ENCODE data around the gene COL5A1.
A peak's percentile ranks its signal among the peaks of the same experiment; 100 is the strongest.

COL5A1 gene

DNA sequence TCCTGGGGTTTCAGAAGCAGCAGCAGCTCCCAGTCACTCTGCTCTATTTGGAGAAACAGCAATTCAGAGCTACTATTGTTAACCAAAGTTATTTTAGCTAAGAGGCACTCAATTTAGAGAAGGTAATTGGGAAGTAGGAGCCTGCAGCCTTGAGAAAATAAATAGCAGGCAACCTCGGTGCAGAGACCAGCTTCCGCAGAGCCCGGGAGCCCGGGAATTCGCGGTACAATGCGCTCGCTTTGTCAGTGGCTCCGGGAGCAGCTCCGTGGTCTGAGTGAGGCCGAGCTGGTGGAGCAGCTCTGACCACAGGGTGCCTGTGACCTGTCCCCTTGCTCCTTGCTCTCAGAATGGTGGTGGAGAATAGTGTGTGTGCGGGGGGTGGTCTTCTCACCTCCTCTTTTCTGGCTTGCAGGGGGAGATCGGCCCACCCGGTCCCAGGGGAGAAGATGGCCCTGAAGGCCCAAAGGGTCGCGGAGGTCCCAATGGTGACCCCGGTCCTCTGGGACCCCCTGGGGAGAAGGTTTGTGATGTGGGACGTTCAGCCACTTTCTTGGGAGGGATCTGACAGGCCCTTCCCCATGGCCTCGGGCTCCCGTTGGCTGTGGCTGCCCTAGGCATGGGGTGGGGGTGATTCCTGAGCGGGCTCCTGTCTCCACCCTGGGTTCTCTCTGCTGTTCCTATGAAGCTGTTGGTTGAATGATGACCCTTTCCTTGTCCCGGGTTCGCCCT is 143.1 kb downstream of the COL5A1 start:
- DNase-seq (ENCODE audit: low read depth, low spot score) = peak; percentile 35
- Histone ChIP-seq H3K36me3 (ENCODE audit: insufficient read depth, insufficient read length, low read length) (peaks cover 79% of the 10 kb centered on the region), H3K4me3 (ENCODE audit: insufficient read length, low read depth) (no peak overlapping the region), H3K27me3 (ENCODE audit: insufficient read depth, insufficient read length) (no peaks in the 10 kb centered on the region), H3K9ac (ENCODE audit: insufficient read length, low read depth) (no peak overlapping the region), H3K9me3 (ENCODE audit: insufficient read depth, low read length) (no peaks in the 10 kb centered on the region), H3K4me1 (ENCODE audit: insufficient read depth, insufficient read length) (peaks cover 27% of the 10 kb centered on the region)
- TF ChIP-seq YY1 (IDR thresholded peaks at IDR 0.05; ENCODE audit: insufficient read depth, insufficient read length) = no peak
- no peak for TF ChIP-seq SUZ12 (IDR thresholded peaks at IDR 0.05; ENCODE audit: extremely low read depth, insufficient read depth, insufficient read length)
- no peak for TF ChIP-seq ZNF274 (IDR thresholded peaks at IDR 0.05; ENCODE audit: low read depth, low read length)

- H3K4me3 ChIP-seq (ENCODE audit: insufficient read length, low read depth) = no peak overlapping the region
- H3K27me3 ChIP-seq (ENCODE audit: insufficient read depth, insufficient read length) = no peaks in the 10 kb centered on the region
- H3K4me1 ChIP-seq (ENCODE audit: insufficient read depth, insufficient read length) = peaks cover 28% of the 10 kb centered on the region
- H3K36me3 ChIP-seq (ENCODE audit: insufficient read depth, insufficient read length, low read length) = peaks cover 76% of the 10 kb centered on the region
- DNase-seq (ENCODE audit: low read depth, low spot score) = no peak
- no peaks in the 10 kb centered on the region for H3K9me3 ChIP-seq (ENCODE audit: insufficient read depth, low read length)
- TF ChIP-seq ZNF274 (IDR thresholded peaks at IDR 0.05; ENCODE audit: low read depth, low read length) (no peak), YY1 (IDR thresholded peaks at IDR 0.05; ENCODE audit: insufficient read depth, insufficient read length) (no peak), SUZ12 (IDR thresholded peaks at IDR 0.05; ENCODE audit: extremely low read depth, insufficient read depth, insufficient read length) (no peak)
- no peak overlapping the region for H3K9ac ChIP-seq (ENCODE audit: insufficient read length, low read depth)
Measured at GRCh38 chr9:134785325-134786108, 143.9 kb downstream of the COL5A1 start.

- Histone ChIP-seq H3K4me3 (ENCODE audit: insufficient read length, low read depth) (no peak overlapping the region), H3K4me1 (ENCODE audit: insufficient read depth, insufficient read length) (peaks cover 28% of the 10 kb centered on the region), H3K9ac (ENCODE audit: insufficient read length, low read depth) (no peak overlapping the region), H3K27me3 (ENCODE audit: insufficient read depth, insufficient read length) (no peaks in the 10 kb centered on the region), H3K9me3 (ENCODE audit: insufficient read depth, low read length) (no peaks in the 10 kb centered on the region), H3K36me3 (ENCODE audit: insufficient read depth, insufficient read length, low read length) (peaks cover 74% of the 10 kb centered on the region)
- TF ChIP-seq SUZ12 (IDR thresholded peaks at IDR 0.05; ENCODE audit: extremely low read depth, insufficient read depth, insufficient read length) (no peak), ZNF274 (IDR thresholded peaks at IDR 0.05; ENCODE audit: low read depth, low read length) (no peak), YY1 (IDR thresholded peaks at IDR 0.05; ENCODE audit: insufficient read depth, insufficient read length) (no peak)
- no peak for DNase-seq (ENCODE audit: low read depth, low spot score)
Measured at GRCh38 chr9:134787601-134788531, 146.3 kb downstream of the COL5A1 start.

GRCh38 chr9:134789168-134789567 is 147.6 kb downstream of the COL5A1 start:
- Histone ChIP-seq H3K27me3 (ENCODE audit: insufficient read depth, insufficient read length) (no peaks in the 10 kb centered on the region), H3K4me3 (ENCODE audit: insufficient read length, low read depth) (no peak overlapping the region), H3K4me1 (ENCODE audit: insufficient read depth, insufficient read length) (peaks cover 19% of the 10 kb centered on the region), H3K9me3 (ENCODE audit: insufficient read depth, low read length) (no peaks in the 10 kb centered on the region), H3K9ac (ENCODE audit: insufficient read length, low read depth) (no peak overlapping the region), H3K36me3 (ENCODE audit: insufficient read depth, insufficient read length, low read length) (peaks cover 71% of the 10 kb centered on the region)
- TF ChIP-seq ZNF274 (IDR thresholded peaks at IDR 0.05; ENCODE audit: low read depth, low read length) (no peak), YY1 (IDR thresholded peaks at IDR 0.05; ENCODE audit: insufficient read depth, insufficient read length) (no peak), SUZ12 (IDR thresholded peaks at IDR 0.05; ENCODE audit: extremely low read depth, insufficient read depth, insufficient read length) (no peak)
- DNase-seq (ENCODE audit: low read depth, low spot score) = no peak

DNA sequence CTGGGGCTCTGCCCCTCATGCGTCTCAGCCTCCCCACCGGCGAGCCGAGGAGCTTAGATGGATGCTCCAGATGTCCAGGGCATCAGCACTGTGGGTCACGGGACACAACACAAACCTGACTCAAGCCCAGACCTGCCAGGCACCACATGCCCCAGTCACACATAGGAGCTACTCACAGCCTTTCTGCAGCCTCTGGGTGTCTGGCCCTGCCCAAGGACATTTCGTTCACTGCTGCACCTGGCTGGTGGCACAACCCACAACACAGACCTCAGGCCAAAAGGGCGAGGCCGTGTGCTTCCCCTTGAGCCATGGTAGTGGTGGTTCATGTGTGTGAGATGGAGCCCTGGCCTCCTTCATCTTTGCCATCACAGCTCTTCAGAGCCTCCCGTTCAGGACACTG is 149.4 kb downstream of the COL5A1 start:
- Histone ChIP-seq H3K36me3 (ENCODE audit: insufficient read depth, insufficient read length, low read length) (peaks cover 72% of the 10 kb centered on the region), H3K9ac (ENCODE audit: insufficient read length, low read depth) (no peak overlapping the region), H3K4me3 (ENCODE audit: insufficient read length, low read depth) (no peak overlapping the region), H3K27me3 (ENCODE audit: insufficient read depth, insufficient read length) (no peaks in the 10 kb centered on the region), H3K9me3 (ENCODE audit: insufficient read depth, low read length) (no peaks in the 10 kb centered on the region), H3K4me1 (ENCODE audit: insufficient read depth, insufficient read length) (peaks cover 8% of the 10 kb centered on the region)
- TF ChIP-seq YY1 (IDR thresholded peaks at IDR 0.05; ENCODE audit: insufficient read depth, insufficient read length) (no peak), SUZ12 (IDR thresholded peaks at IDR 0.05; ENCODE audit: extremely low read depth, insufficient read depth, insufficient read length) (no peak), ZNF274 (IDR thresholded peaks at IDR 0.05; ENCODE audit: low read depth, low read length) (no peak)
- DNase-seq (ENCODE audit: low read depth, low spot score) = no peak

GRCh38 chr9:134792627-134793026 is 151.0 kb downstream of the COL5A1 start:
- peaks cover 7% of the 10 kb centered on the region for H3K4me1 ChIP-seq (ENCODE audit: insufficient read depth, insufficient read length)
- no peak for DNase-seq (ENCODE audit: low read depth, low spot score)
- no peak for TF ChIP-seq YY1 (IDR thresholded peaks at IDR 0.05; ENCODE audit: insufficient read depth, insufficient read length)
- no peak for TF ChIP-seq ZNF274 (IDR thresholded peaks at IDR 0.05; ENCODE audit: low read depth, low read length)
- TF ChIP-seq SUZ12 (IDR thresholded peaks at IDR 0.05; ENCODE audit: extremely low read depth, insufficient read depth, insufficient read length) = no peak
- no peak overlapping the region for H3K9ac ChIP-seq (ENCODE audit: insufficient read length, low read depth)
- H3K4me3 ChIP-seq (ENCODE audit: insufficient read length, low read depth) = no peak overlapping the region
- H3K9me3 ChIP-seq (ENCODE audit: insufficient read depth, low read length) = no peaks in the 10 kb centered on the region
- H3K36me3 ChIP-seq (ENCODE audit: insufficient read depth, insufficient read length, low read length) = peaks cover 70% of the 10 kb centered on the region
- no peaks in the 10 kb centered on the region for H3K27me3 ChIP-seq (ENCODE audit: insufficient read depth, insufficient read length)
